Neural cell (in vitro differentiated cells): Measurements from ENCODE around the gene MYOG. TPM values are rescaled to one million over a fixed set of nuclear protein-coding genes. Genes with fewer than 3 reads are reported as not detected.

ENCODE experiments used
- H2AFZ ChIP-seq: fragments of 200-600, 300-800 bp; sonication (generic), shearing (Covaris generic); 2 replicates; pipeline ENCODE4 v1.6.0; 2014; ENCODE audit warnings: low read depth, mild to moderate bottlenecking, antibody characterized with exemption, low read length, moderate library complexity
- H3F3A ChIP-seq: fragments of 200-600 bp; shearing (Covaris generic); 2 replicates; pipeline ENCODE4 v1.6.1; 2016; ENCODE audit warnings: mild to moderate bottlenecking, moderate library complexity, mixed read lengths, antibody characterized with exemption, low read length; ENCODE audit not compliant: insufficient read depth, poor library complexity, severe bottlenecking
- H3K27ac ChIP-seq: fragments of 200-600, 300-800 bp; sonication (generic), shearing (Covaris generic); 2 replicates; pipeline ENCODE4 v1.5.1; 2014; ENCODE audit warnings: mild to moderate bottlenecking, low read length, moderate library complexity
- H3K27me3 ChIP-seq: fragments of 300-800, 200-600 bp; sonication (generic), shearing (Covaris generic); 2 replicates; pipeline ENCODE4 v1.6.0; 2014; ENCODE audit warnings: mild to moderate bottlenecking, low read depth, low read length, moderate library complexity; ENCODE audit not compliant: insufficient read depth
- H3K36me3 ChIP-seq: fragments of 300-800, 200-600 bp; sonication (generic), shearing (Covaris generic); 2 replicates; pipeline ENCODE4 v1.5.1; 2014; ENCODE audit warnings: mild to moderate bottlenecking, antibody characterized with exemption, low read length, moderate library complexity; ENCODE audit not compliant: insufficient read depth
- H3K4me2 ChIP-seq: fragments of 300-800, 200-600 bp; sonication (generic), shearing (Covaris generic); 2 replicates; pipeline ENCODE4 v1.6.0; 2014; ENCODE audit warnings: mild to moderate bottlenecking, low read length
- H3K4me3 ChIP-seq: fragments of 300-800, 200-600 bp; sonication (generic), shearing (Covaris generic); 2 replicates; pipeline ENCODE4 v1.5.1; 2014; ENCODE audit warnings: mild to moderate bottlenecking, low read length, moderate library complexity
- H3K79me2 ChIP-seq: fragments of 200-600 bp; shearing (Covaris generic); replicated peaks from 2 replicates; pipeline ENCODE4 v1.6.0; 2014; ENCODE audit warnings: mild to moderate bottlenecking, low read length, moderate library complexity; ENCODE audit not compliant: insufficient read depth
- H3K9ac ChIP-seq: fragments of 300-800, 200-600 bp; sonication (generic), shearing (Covaris generic); 2 replicates; pipeline ENCODE4 v1.6.1; 2016; ENCODE audit warnings: mild to moderate bottlenecking, low read length, mixed read lengths
- H3K9me2 ChIP-seq: fragments of 200-600 bp; shearing (Covaris generic); 2 replicates; pipeline ENCODE4 v1.6.1; 2016; ENCODE audit warnings: mild to moderate bottlenecking, low read length, mixed read lengths; ENCODE audit not compliant: insufficient read depth
- H3K9me3 ChIP-seq: fragments of 200-600, 300-800 bp; sonication (generic), shearing (Covaris generic); 2 replicates; pipeline ENCODE4 v1.6.1; 2016; ENCODE audit warnings: mild to moderate bottlenecking, mixed run types, low read length, moderate library complexity, mixed read lengths
- H4K20me1 ChIP-seq: fragments of 200-600 bp; shearing (Covaris generic); 2 replicates; pipeline ENCODE4 v1.6.1; 2016; ENCODE audit warnings: mild to moderate bottlenecking, mixed run types; ENCODE audit not compliant: insufficient read depth
- EP300 ChIP-seq: fragments of 450-650 bp; conservative IDR thresholded peaks from 2 replicates; pipeline ENCODE4 v1.6.1; 2014; ENCODE audit warnings: antibody characterized with exemption, mild to moderate bottlenecking, moderate library complexity; ENCODE audit not compliant: poor library complexity, severe bottlenecking
- EZH2 ChIP-seq: fragments of 200-600, 300-800 bp; shearing (Covaris generic), sonication (generic); IDR thresholded peaks from 2 replicates; pipeline ENCODE4 v1.6.1; 2014; ENCODE audit warnings: antibody characterized with exemption, low read length, borderline replicate concordance, mild to moderate bottlenecking; ENCODE audit not compliant: insufficient read depth, poor library complexity, severe bottlenecking
- MXI1 ChIP-seq: fragments of 450-650 bp; conservative IDR thresholded peaks from 2 replicates; pipeline ENCODE4 v1.6.1; 2014; ENCODE audit warnings: antibody characterized with exemption, mild to moderate bottlenecking; ENCODE audit not compliant: poor library complexity, severe bottlenecking
- POLR2AphosphoS5 ChIP-seq: IDR thresholded peaks from 2 replicates; pipeline ENCODE4 v1.6.1; 2012
- RAD21 ChIP-seq: fragments of 450-650 bp; conservative IDR thresholded peaks from 2 replicates; pipeline ENCODE4 v1.6.1; 2014; ENCODE audit warnings: antibody characterized with exemption, mild to moderate bottlenecking, moderate library complexity
- SMC3 ChIP-seq: fragments of 450-650 bp; conservative IDR thresholded peaks from 2 replicates; pipeline ENCODE4 v1.6.1; 2014; ENCODE audit warnings: antibody characterized with exemption, mild to moderate bottlenecking, moderate library complexity; ENCODE audit not compliant: poor library complexity
- TAF1 ChIP-seq: IDR thresholded peaks from 2 replicates; pipeline ENCODE4 v1.6.1; 2012; ENCODE audit warnings: low read depth
- polyA plus RNA-seq: library from polyadenylated mRNA; depleted of rRNA; stranded (reverse); fragments of >200 nt; gene quantifications from 2 replicates; pipeline ENCODE4 v1.2.3, GENCODE V29; 2014
- TF ChIP-seq, protein P1 (sequence below): fragments of 450-650 bp; IDR thresholded peaks from 2 replicates; pipeline ENCODE4 v1.5.1; 2014; ENCODE audit warnings: antibody characterized with exemption, mild to moderate bottlenecking, moderate library complexity; ENCODE audit not compliant: poor library complexity, severe bottlenecking
- TF ChIP-seq, protein P2 (sequence below): IDR thresholded peaks from 2 replicates; pipeline ENCODE4 v1.6.1; 2012; ENCODE audit warnings: borderline replicate concordance

MYOG gene
- polyA plus RNA-seq, 1 donor from 2014 or later = not detected

DNA sequence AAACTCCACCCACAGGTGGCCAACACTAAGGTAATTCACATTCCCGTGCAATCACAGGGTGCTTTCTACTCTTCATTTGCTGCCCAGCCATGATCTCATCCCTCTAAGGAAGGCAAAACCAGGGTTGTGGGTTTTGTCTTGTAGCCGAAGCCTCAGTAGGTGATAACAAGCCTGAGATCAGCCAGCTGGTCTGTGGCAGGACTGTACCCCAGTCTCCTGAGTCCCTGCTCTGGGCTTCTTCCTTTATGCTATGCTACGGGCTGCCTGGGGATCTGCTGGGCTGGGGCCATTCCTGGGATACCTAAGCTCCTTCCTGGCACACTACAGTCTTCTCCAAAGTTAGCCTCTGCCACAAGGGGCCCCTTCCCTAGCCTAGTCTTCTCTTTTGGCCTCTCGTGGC is 49.7 kb downstream of the MYOG start:
- no peak overlapping the region for H3K4me2 ChIP-seq
- no peaks in the 10 kb centered on the region for H3K36me3 ChIP-seq
- no peak overlapping the region for H3K27ac ChIP-seq
- H4K20me1 ChIP-seq = no peaks in the 10 kb centered on the region
- no peaks in the 10 kb centered on the region for H3K9me2 ChIP-seq
- H3K79me2 ChIP-seq = no peaks in the 10 kb centered on the region
- no peaks in the 10 kb centered on the region for H3K27me3 ChIP-seq
- no peak overlapping the region for H3K4me3 ChIP-seq
- H2AFZ ChIP-seq = no peak overlapping the region
- no peak overlapping the region for H3K9ac ChIP-seq
- no peaks in the 10 kb centered on the region for H3K9me3 ChIP-seq
- TF ChIP-seq RAD21 = no peak
- no peak for TF ChIP-seq EZH2
- TF ChIP-seq SMC3 = no peak
- TF ChIP-seq, protein P1, sequence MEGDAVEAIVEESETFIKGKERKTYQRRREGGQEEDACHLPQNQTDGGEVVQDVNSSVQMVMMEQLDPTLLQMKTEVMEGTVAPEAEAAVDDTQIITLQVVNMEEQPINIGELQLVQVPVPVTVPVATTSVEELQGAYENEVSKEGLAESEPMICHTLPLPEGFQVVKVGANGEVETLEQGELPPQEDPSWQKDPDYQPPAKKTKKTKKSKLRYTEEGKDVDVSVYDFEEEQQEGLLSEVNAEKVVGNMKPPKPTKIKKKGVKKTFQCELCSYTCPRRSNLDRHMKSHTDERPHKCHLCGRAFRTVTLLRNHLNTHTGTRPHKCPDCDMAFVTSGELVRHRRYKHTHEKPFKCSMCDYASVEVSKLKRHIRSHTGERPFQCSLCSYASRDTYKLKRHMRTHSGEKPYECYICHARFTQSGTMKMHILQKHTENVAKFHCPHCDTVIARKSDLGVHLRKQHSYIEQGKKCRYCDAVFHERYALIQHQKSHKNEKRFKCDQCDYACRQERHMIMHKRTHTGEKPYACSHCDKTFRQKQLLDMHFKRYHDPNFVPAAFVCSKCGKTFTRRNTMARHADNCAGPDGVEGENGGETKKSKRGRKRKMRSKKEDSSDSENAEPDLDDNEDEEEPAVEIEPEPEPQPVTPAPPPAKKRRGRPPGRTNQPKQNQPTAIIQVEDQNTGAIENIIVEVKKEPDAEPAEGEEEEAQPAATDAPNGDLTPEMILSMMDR = no peak
- no peak for TF ChIP-seq TAF1
- TF ChIP-seq, protein P2, sequence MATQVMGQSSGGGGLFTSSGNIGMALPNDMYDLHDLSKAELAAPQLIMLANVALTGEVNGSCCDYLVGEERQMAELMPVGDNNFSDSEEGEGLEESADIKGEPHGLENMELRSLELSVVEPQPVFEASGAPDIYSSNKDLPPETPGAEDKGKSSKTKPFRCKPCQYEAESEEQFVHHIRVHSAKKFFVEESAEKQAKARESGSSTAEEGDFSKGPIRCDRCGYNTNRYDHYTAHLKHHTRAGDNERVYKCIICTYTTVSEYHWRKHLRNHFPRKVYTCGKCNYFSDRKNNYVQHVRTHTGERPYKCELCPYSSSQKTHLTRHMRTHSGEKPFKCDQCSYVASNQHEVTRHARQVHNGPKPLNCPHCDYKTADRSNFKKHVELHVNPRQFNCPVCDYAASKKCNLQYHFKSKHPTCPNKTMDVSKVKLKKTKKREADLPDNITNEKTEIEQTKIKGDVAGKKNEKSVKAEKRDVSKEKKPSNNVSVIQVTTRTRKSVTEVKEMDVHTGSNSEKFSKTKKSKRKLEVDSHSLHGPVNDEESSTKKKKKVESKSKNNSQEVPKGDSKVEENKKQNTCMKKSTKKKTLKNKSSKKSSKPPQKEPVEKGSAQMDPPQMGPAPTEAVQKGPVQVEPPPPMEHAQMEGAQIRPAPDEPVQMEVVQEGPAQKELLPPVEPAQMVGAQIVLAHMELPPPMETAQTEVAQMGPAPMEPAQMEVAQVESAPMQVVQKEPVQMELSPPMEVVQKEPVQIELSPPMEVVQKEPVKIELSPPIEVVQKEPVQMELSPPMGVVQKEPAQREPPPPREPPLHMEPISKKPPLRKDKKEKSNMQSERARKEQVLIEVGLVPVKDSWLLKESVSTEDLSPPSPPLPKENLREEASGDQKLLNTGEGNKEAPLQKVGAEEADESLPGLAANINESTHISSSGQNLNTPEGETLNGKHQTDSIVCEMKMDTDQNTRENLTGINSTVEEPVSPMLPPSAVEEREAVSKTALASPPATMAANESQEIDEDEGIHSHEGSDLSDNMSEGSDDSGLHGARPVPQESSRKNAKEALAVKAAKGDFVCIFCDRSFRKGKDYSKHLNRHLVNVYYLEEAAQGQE = no peak
- TF ChIP-seq MXI1 = no peak
- TF ChIP-seq POLR2AphosphoS5 = no peak
- no peak for TF ChIP-seq EP300
- no peaks in the 10 kb centered on the region for H3F3A ChIP-seq

DNA sequence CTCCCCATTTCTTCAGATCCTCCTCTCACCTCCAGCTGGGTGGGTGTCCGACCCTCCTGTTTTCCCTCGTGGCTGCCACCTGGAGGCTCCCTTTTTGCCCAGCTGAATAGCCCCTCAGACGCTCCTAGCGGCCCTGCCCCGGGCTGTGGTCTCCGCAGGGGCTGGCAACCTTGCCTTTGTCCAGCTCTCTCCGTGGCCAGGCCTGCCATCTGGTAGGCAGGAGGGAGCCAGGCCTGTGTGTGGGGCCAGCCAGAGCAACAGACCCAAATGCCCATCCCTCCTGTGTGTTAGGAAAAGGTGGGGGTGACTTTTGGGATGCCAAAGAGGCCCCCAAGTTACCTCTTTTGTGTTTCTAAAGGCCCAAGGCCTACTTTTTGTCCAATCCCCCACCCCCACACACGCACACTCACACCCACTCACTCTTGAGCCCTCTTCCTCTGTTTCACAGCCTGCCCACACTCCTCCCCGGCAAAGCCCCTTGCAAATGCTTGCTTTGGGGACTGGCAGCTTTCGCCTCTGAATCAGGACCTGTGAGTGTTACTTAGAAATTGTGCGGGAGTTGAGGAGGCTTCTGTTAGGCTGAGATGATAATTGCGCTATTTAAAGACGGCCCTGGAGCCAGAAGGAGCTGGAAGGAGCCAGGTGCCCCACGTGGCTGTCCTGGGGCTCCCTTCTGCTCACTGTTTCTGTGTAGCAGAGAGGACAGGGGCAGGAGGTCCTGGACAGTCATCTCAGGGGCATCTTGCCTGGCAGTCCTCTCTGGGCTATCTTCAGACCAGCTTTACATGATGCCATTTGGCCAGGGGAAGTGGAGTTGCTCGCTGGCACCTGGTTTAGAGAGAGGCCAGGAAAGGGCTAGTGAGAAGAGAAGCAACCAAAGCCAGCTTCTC is 50.5 kb downstream of the MYOG start:
- no peaks in the 10 kb centered on the region for H3K27me3 ChIP-seq
- no peak overlapping the region for H3K27ac ChIP-seq
- TF ChIP-seq TAF1 = no peak
- no peak for TF ChIP-seq MXI1
- TF ChIP-seq POLR2AphosphoS5 = no peak
- no peak for TF ChIP-seq RAD21
- no peak for TF ChIP-seq EZH2
- TF ChIP-seq SMC3 = no peak
- TF ChIP-seq, protein P2 = no peak
- no peak for TF ChIP-seq EP300
- TF ChIP-seq, protein P1 = no peak
- H3K9ac ChIP-seq = no peak overlapping the region
- H3K36me3 ChIP-seq = no peaks in the 10 kb centered on the region
- no peaks in the 10 kb centered on the region for H3K9me2 ChIP-seq
- no peaks in the 10 kb centered on the region for H3K9me3 ChIP-seq
- H3K4me3 ChIP-seq = no peak overlapping the region
- H4K20me1 ChIP-seq = no peaks in the 10 kb centered on the region
- no peak overlapping the region for H2AFZ ChIP-seq
- no peaks in the 10 kb centered on the region for H3F3A ChIP-seq
- no peak overlapping the region for H3K4me2 ChIP-seq
- no peaks in the 10 kb centered on the region for H3K79me2 ChIP-seq
